GM10847 (cell line): ENCODE results near the gene USP35.

Source experiments
- POLR2A ChIP-seq: IDR thresholded peaks from 2 replicates; pipeline ENCODE4 v1.6.1; 2011; ENCODE audit not compliant: insufficient read length; ENCODE audit errors: extremely low read depth

The USP35 gene

GRCh38 chr11:78188286-78189173 lies at the start of gene USP35, which contains the start of gene KCTD21:
USP35 (plus strand) TSS chr11:78188919; CDS start chr11:78196246, 7,327 bp downstream.
KCTD21 (minus strand) TSS chr11:78188626; CDS start chr11:78174554, 14,072 bp downstream.
- peak; percentile 56 for TF ChIP-seq POLR2A

GRCh38 chr11:78139422-78140391 lies 49.0 kb upstream of the USP35 start, which contains the start of gene ALG8:
ALG8 (minus strand) TSS chr11:78139626; CDS start chr11:78139588, 38 bp downstream.
- peak; percentile 86 for TF ChIP-seq POLR2A

DNA sequence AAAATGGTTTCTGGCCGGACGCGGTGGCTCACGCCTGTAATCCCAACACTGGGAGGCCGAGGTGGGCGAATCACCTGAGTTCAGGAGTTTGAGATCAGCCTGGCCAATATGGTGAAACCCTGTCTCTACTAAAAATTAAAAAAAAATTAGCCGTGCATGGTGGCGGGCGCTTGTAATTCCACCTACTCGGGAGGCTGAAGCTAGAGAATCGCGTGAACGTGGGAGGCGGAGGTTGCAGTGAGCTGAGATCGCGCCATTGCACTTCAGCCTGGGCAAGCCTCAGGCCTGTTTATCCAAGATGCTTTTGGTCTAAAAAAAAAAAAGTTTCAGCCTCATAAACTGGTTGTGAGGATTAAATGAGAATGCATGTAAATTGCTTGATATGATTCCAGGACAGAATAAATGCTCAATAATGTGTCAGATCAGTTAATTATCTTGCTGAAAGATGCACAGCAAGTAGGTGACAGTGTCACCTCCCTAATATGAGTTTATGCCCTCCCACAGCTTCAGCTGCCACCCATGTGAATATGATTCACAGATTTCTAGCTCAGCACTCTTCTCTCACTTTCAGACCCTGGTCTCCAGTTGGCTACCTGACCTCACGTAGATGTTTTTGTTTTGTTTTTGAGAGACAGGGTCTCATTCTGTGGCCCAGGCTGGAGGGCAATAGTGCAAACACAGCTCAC lies 48.2 kb upstream of the USP35 start:
- TF ChIP-seq POLR2A = no peak

DNA sequence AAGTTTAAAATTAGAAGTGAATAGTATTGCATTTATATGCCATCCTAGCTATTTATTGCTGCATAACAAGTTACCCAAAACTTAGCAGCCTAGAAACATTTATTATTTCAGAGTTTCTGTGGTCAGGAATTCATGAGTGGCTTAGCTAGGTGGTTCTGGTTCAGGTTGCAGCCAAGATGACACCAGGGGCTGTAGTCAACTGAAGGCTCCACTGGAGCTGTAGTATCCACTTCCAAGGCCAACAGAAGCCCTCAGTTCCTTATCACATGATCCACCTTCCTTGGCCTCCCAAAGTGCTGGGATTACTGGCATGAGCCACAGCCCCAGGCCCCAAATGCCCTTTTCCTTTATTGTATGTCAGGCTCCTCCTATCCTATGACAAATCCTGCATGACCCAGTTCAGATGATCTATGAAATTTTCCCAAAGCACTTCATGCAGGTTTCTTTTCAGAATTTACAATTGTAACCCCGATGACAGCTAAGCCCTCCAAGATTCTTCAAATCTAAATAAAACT lies 43.2 kb upstream of the USP35 start:
- no peak for TF ChIP-seq POLR2A

GRCh38 chr11:78147807-78148206 lies 40.9 kb upstream of the USP35 start:
- no peak for TF ChIP-seq POLR2A

DNA sequence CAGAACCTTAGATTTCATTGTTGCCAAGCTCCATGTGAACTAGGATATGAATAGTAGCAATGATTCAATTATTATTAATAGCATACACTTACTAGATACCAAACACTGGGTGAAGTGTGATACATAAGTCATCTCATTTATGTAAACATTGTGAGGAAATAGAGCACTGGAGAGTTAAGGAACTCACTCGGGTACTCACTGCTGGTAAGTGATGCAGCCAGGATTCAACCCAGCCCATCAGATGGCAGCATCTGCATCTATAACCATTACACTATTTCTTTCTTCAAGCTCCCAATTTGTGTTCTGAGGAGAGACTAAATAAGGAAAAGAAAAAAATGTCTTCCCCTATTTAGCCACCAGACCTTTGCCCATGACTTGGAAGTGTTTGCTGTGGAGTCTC lies 39.1 kb upstream of the USP35 start:
- no peak for TF ChIP-seq POLR2A

DNA sequence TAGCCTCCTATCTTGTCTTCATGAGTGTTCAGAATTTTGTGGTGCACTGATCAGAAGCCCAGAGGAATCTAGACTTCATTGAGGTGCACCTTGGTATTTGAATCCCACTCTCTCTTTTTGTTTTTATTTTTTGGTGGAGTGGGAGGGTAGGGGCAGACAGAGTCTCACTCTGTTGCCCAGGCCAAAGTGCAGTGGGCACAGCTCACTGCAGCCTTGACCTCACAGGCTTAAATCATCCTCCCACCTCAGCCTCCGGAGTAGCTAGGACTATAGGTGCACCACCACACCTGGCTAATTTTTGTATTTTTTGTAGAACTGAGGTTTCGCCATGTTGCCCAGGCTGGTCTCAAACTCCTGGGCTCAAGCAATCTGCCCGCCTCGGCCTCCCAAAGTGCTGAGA lies 38.4 kb upstream of the USP35 start:
- TF ChIP-seq POLR2A = no peak

DNA sequence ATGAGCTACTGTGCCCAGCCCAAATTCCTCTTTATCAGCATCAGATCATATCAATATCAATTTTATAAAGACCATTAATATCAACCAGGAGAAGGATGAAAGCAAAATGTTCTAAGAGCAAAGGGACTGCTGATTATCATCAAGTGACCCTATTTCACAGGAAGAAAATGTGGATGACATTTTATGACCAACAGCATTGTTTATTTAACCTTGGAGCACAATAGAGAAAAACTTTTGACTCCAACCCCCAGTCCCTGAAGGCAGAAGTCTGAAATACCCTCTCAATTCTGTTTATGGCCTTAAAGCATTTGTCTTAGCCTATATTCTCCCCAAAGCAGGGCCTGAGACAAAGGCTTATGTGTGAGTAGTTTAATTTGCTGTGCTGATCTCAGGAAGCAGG lies 38.0 kb upstream of the USP35 start:
- no peak for TF ChIP-seq POLR2A

- no peak for TF ChIP-seq POLR2A
Observed at GRCh38 chr11:78151804-78152203, 36.9 kb upstream of the USP35 start.

GRCh38 chr11:78156127-78156844 lies 32.4 kb upstream of the USP35 start:
- no peak for TF ChIP-seq POLR2A

DNA sequence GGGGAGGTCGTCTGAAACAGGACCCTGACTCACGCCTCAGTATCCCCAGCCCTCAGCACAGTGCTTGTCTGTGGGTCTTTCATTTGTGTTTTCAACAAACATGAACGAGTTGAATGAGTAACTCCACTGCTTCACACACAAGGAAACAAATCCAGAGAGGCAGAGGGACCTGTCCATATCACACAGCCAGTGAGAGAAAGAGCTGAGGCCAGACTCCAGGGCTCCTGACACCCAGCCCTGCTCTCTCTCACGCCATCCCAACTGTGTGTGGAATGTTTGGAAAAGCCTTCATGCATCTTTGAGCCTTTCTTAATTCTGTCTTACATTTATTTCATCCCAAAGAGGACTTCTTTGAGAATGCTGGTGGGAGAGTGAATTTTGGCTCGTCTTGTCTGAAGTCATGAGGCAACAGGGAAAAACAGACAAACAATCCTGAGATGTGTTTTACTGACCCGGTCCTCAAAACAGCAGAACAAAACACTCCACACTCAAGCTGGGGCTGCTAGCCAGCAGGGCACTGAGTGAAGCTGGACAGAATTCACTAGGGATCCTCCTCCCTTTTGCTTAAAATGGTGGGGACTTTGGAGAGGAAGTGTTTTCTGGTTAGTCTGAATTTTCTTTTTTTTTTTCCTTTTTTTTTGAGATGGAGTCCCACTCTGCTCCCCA lies 29.6 kb upstream of the USP35 start:
- no peak for TF ChIP-seq POLR2A

GRCh38 chr11:78160557-78160956 lies 28.2 kb upstream of the USP35 start:
- no peak for TF ChIP-seq POLR2A

DNA sequence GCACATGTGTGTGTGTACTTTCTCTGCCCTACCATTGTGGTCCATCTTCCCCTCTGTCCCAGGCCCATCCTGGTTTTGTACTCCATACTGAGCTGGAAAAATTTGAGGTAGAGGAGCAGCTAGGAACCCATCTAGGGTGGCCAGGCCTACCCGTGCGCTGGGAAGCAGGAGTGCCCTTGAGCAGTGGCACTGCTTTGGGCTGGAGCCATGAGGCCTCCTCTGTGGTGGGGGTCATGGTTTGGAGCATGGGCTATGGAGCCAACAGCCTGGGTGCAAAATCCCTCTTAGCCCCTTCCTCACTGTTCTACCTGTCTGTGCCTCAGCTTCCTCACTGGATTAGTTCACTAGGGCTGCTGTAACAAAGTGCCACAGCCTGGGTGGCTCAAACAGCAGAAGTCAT lies 27.4 kb upstream of the USP35 start:
- no peak for TF ChIP-seq POLR2A

DNA sequence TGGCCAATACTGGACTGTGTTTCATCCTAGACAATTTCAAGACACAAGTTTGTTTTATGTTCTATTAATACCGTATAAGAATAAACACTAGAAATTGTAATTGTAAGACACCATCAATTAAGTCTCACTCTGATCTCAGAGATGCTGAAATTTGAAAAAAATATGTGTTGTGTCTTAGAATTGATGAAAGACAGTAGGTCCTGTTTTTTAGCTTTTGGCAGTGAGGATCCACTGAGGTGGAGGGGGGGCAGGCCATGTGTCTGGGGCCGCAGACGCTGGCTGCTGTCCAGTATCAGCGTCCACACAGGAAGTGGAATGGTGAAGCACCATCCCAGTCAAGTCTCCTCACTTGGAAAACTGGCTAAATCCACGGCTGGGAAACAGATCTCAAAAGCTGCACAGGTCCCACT lies 26.8 kb upstream of the USP35 start:
- TF ChIP-seq POLR2A = no peak
